ENCODE measurements around the gene HMGXB3.
A peak's percentile ranks its signal among the peaks of the same experiment; 100 is the strongest.

Gene HMGXB3

GRCh38 chr5:150000256-150000989 is at the start of gene HMGXB3, which contains the start of gene TIGD6:
Gene HMGXB3 (plus strand): TSS chr5:150000739. CDS start chr5:150004853, 4,114 bp downstream.
Gene TIGD6 (minus strand): TSS chr5:150000654. CDS start chr5:149996348, 4,306 bp downstream.
- DNase-seq: peak; percentile 78

- no peak for DNase-seq
These were observed 49.3 kb upstream of the HMGXB3 start for GRCh38 chr5:149951138-149951749.

GRCh38 chr5:149953436-149954121 is 47.0 kb upstream of the HMGXB3 start:
- DNase-seq: no peak

GRCh38 chr5:149954798-149955197 is 45.7 kb upstream of the HMGXB3 start:
- no peak for DNase-seq

GRCh38 chr5:149956685-149957084 is 43.9 kb upstream of the HMGXB3 start:
- DNase-seq: no peak

GRCh38 chr5:149957855-149958254 is 42.7 kb upstream of the HMGXB3 start:
- no peak for DNase-seq

- DNase-seq: no peak
These were observed 40.9 kb upstream of the HMGXB3 start for GRCh38 chr5:149959406-149960236.

GRCh38 chr5:149960272-149961185 is 40.0 kb upstream of the HMGXB3 start, which contains the start of gene SLC26A2:
Gene SLC26A2 (plus strand): TSS chr5:149960758. CDS start chr5:149977653, 16,895 bp downstream.
- peak; percentile 88 for DNase-seq

GRCh38 chr5:149961186-149961685 is 39.3 kb upstream of the HMGXB3 start:
- no peak for DNase-seq

GRCh38 chr5:149961957-149962409 is 38.6 kb upstream of the HMGXB3 start:
- no peak for DNase-seq

- DNase-seq: no peak
These were observed 37.8 kb upstream of the HMGXB3 start for GRCh38 chr5:149962601-149963300.

- no peak for DNase-seq
These were observed 36.8 kb upstream of the HMGXB3 start for GRCh38 chr5:149963729-149964128.

GRCh38 chr5:149966946-149967345 is 33.6 kb upstream of the HMGXB3 start:
- no peak for DNase-seq

GRCh38 chr5:149969181-149969930 is 31.2 kb upstream of the HMGXB3 start:
- no peak for DNase-seq

- no peak for DNase-seq
These were observed 25.1 kb upstream of the HMGXB3 start for GRCh38 chr5:149975409-149975808.

GRCh38 chr5:149979896-149980295 is 20.6 kb upstream of the HMGXB3 start:
- no peak for DNase-seq

GRCh38 chr5:149981206-149981605 is 19.3 kb upstream of the HMGXB3 start:
- no peak for DNase-seq

- DNase-seq: no peak
These were observed 18.0 kb upstream of the HMGXB3 start for GRCh38 chr5:149982505-149982904.

- DNase-seq: no peak
These were observed 12.4 kb upstream of the HMGXB3 start for GRCh38 chr5:149988126-149988525.

Data from T1000 (cell line).